Right renal cortex interstitium (tissue), 3 donors: ENCODE data around the gene HMGCLL1. TPM values are rescaled to one million over a fixed set of nuclear protein-coding genes. Genes with fewer than 3 reads are reported as not detected.
A peak's percentile ranks its signal among the peaks of the same experiment; 100 is the strongest.

Experiments used
- DNase-seq, 3 donors: peaks; one replicate each; pipeline ENCODE4 v3.0.0-alpha.2; 2013; ENCODE audit warnings: low read depth in 3 of 3, low spot score in 2 of 3
- polyA plus RNA-seq, 3 donors: library from polyadenylated mRNA; unstranded; fragments of 120-200 nt; gene quantifications; one replicate each; pipeline ENCODE4 v1.2.1, GENCODE V29; 2013; ENCODE audit not compliant: insufficient read length in 3 of 3

The HMGCLL1 gene
- 1 to 10 TPM; 2.5 to 3.7 (median 3.5) TPM for polyA plus RNA-seq

GRCh38 chr6:55578537-55579363, at the start of gene HMGCLL1:
HMGCLL1 (minus strand) TSS chr6:55579192; CDS start chr6:55579055, 137 bp downstream.
- DNase-seq = peak in 1 of 3 donors; percentile 43

- DNase-seq = no peak
Measured at GRCh38 chr6:55621993-55622392, 43.0 kb upstream of the HMGCLL1 start.

GRCh38 chr6:55621244-55621643, 42.3 kb upstream of the HMGCLL1 start:
- DNase-seq = no peak

- no peak for DNase-seq
Measured at GRCh38 chr6:55617272-55617671, 38.3 kb upstream of the HMGCLL1 start.

GRCh38 chr6:55604021-55604420, 25.0 kb upstream of the HMGCLL1 start:
- no peak for DNase-seq

- no peak for DNase-seq
Measured at GRCh38 chr6:55601120-55601519, 22.1 kb upstream of the HMGCLL1 start.

GRCh38 chr6:55594442-55594841, 15.4 kb upstream of the HMGCLL1 start:
- no peak for DNase-seq

- DNase-seq = no peak
Measured at GRCh38 chr6:55584654-55585354, 5.8 kb upstream of the HMGCLL1 start.

GRCh38 chr6:55576811-55577210, 2.2 kb downstream of the HMGCLL1 start:
- no peak for DNase-seq

GRCh38 chr6:55574556-55574955, 4.4 kb downstream of the HMGCLL1 start:
- no peak for DNase-seq

- DNase-seq = no peak
Measured at GRCh38 chr6:55569638-55570037, 9.4 kb downstream of the HMGCLL1 start.

GRCh38 chr6:55568808-55569439, 10.1 kb downstream of the HMGCLL1 start:
- DNase-seq = peak in 1 of 3 donors; percentile 33

GRCh38 chr6:55567558-55567957, 11.4 kb downstream of the HMGCLL1 start:
- DNase-seq = no peak

- DNase-seq = no peak
Measured at GRCh38 chr6:55566036-55566710, 12.8 kb downstream of the HMGCLL1 start.

- DNase-seq = no peak
Measured at GRCh38 chr6:55562318-55562717, 16.7 kb downstream of the HMGCLL1 start.

GRCh38 chr6:55560290-55560885, 18.6 kb downstream of the HMGCLL1 start:
- DNase-seq = no peak

GRCh38 chr6:55557146-55557545, 21.8 kb downstream of the HMGCLL1 start:
- DNase-seq = no peak

- no peak for DNase-seq
Measured at GRCh38 chr6:55545791-55546190, 33.2 kb downstream of the HMGCLL1 start.

- DNase-seq = no peak
Measured at GRCh38 chr6:55543633-55544309, 35.2 kb downstream of the HMGCLL1 start.

GRCh38 chr6:55541024-55541423, 38.0 kb downstream of the HMGCLL1 start:
- no peak for DNase-seq
